ENCODE data around the gene DCAF4.
"Not testable (repeated sequence)": the region's sequence is repeated elsewhere in the genome, so short reads cannot be mapped to it uniquely, and the experiment has no call there.

DCAF4 gene

GRCh38 chr14:72958548-72958947, 32.3 kb downstream of the DCAF4 start:
- H3K4me3 ChIP-seq (ENCODE audit: low read length) = no peak overlapping the region
- no peak for TF ChIP-seq ZNF274 (IDR thresholded peaks at IDR 0.05; ENCODE audit: low read depth, low read length)

DNA sequence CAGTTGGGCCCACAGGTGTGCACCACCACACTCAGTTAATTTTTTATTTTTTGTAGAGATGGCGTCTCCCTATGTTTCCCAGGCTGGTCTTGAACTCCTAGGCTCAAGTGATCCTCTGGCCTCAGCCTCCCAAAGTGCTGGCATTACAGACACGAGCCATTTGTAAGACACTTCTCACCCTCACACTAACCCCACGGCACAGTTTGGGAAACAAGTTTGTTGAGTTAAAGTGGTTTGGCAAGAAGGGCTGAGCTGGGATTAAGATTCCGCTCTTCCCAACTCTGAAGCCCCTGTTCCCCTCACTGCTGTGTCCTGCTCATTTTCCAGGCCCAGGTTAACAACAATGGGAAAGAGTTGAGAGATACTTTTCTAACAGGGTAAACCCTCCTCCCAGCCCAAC, 34.8 kb downstream of the DCAF4 start:
- not testable (repeated sequence) for H3K4me3 ChIP-seq (ENCODE audit: low read length)

DNA sequence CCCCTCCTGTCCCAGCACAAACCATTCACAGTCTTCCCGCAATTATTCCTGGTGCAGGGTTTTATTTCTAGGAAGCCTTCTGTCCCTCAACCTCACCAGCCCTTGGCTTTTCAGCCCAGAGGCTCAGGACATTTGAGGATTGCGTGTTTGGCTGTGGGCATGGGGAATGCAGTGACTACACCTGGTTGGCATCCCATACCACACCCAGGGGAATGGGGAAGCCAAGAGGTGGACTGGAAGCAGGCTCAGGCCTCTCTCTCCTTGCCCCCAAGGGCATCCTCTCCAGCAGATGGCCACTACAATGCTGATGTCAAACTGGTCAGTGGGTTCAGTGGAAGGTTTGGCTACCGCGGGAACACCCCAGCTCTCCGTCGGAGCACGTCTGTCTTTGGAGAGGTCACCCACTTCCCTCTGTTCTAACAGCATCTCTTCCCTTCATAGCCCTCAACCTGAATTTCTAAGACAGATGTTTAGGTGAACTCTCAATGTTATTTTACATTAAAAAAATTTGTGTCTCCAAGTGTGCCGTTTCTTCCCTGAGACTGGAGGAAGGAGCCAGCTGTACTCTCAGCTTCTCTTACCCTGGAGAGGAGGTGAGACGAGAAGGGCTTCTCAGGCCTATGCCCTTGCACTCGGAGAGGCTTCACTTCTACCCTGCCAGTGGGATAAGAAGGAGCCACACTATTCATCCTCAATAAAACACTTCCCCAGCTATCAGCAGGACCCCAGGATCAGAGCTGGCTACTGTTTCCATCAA, 35.5 kb downstream of the DCAF4 start:
- no peak overlapping the region for H3K4me3 ChIP-seq (ENCODE audit: low read length)
- TF ChIP-seq ZNF274 (IDR thresholded peaks at IDR 0.05; ENCODE audit: low read depth, low read length) = no peak

GRCh38 chr14:72962336-72962754, 36.1 kb downstream of the DCAF4 start:
- H3K4me3 ChIP-seq (ENCODE audit: low read length) = not testable (repeated sequence)

- H3K4me3 ChIP-seq (ENCODE audit: low read length) = no peak overlapping the region
- no peak for TF ChIP-seq ZNF274 (IDR thresholded peaks at IDR 0.05; ENCODE audit: low read depth, low read length)
Measured at GRCh38 chr14:72962829-72963312, 36.6 kb downstream of the DCAF4 start.

DNA sequence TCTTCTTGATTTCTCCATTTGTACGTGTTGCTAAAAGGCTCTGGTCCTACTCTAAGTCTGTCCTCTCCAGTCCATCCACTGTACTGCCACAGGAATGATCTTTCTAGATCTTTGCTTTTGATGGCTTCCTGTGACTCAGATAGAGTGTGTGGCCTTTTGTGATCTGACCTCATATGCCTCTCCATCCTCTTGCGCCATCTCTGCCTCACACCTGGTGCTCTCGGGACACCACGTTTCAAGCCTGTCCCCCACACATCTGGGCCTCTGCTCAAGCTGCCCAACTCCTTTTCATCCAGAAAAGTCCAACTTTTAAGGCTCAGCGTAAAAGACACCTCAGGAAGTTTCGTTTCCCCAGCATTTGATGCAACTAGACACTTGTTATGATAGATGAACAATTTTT, 39.0 kb downstream of the DCAF4 start:
- no peak for TF ChIP-seq ZNF274 (IDR thresholded peaks at IDR 0.05; ENCODE audit: low read depth, low read length)

GRCh38 chr14:72966038-72966437, 39.8 kb downstream of the DCAF4 start:
- no peak for TF ChIP-seq ZNF274 (IDR thresholded peaks at IDR 0.05; ENCODE audit: low read depth, low read length)

More for the DNA sequence above, 39.0 kb downstream of the DCAF4 start:
- no peak overlapping the region for H3K4me3 ChIP-seq (ENCODE audit: low read length)

GRCh38 chr14:72968316-72968715, 42.1 kb downstream of the DCAF4 start:
- no peak for TF ChIP-seq ZNF274 (IDR thresholded peaks at IDR 0.05; ENCODE audit: low read depth, low read length)
- no peak overlapping the region for H3K4me3 ChIP-seq (ENCODE audit: low read length)

More at GRCh38 chr14:72966038-72966437, 39.8 kb downstream of the DCAF4 start:
- H3K4me3 ChIP-seq (ENCODE audit: low read length) = no peak overlapping the region

- H3K4me3 ChIP-seq (ENCODE audit: low read length) = no peak overlapping the region
- no peak for TF ChIP-seq ZNF274 (IDR thresholded peaks at IDR 0.05; ENCODE audit: low read depth, low read length)
Measured at GRCh38 chr14:72970058-72970630, 43.9 kb downstream of the DCAF4 start.

DNA sequence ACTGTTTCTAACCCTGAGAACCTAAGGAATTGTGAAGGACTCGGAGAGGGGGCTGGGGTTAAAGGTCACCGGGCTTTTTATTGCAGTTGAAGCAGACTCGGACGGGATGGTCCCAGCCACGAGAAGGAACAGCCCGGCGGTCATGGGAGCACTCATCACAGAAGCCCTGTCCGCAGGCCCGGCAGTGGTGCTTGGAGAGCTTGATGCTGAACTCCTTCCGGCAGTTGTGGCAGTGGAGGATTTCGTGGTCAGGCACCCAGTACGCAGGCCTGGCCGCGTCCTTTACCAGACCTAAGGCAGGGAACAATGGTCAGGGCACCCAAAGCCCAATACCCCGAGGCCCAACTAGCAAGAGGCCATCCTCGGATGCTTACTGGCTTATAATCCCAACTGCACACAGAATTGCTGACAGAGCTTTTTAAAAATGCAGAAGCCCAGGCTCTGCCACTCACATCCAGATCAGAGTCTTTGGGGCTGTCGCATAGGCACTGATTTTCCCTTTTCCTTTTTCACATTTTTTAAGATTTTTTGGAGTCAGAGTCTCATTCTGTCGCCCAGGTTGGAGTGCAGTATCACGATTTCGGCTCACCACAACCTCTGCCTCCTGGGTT, 44.7 kb downstream of the DCAF4 start:
- H3K4me3 ChIP-seq (ENCODE audit: low read length) = no peak overlapping the region
- TF ChIP-seq ZNF274 (IDR thresholded peaks at IDR 0.05; ENCODE audit: low read depth, low read length) = no peak

- H3K4me3 ChIP-seq (ENCODE audit: low read length) = no peak overlapping the region
- TF ChIP-seq ZNF274 (IDR thresholded peaks at IDR 0.05; ENCODE audit: low read depth, low read length) = no peak
Measured at GRCh38 chr14:72974661-72975060, 48.4 kb downstream of the DCAF4 start.

GRCh38 chr14:72975770-72976169, 49.5 kb downstream of the DCAF4 start:
- no peak overlapping the region for H3K4me3 ChIP-seq (ENCODE audit: low read length)
- no peak for TF ChIP-seq ZNF274 (IDR thresholded peaks at IDR 0.05; ENCODE audit: low read depth, low read length)

DNA sequence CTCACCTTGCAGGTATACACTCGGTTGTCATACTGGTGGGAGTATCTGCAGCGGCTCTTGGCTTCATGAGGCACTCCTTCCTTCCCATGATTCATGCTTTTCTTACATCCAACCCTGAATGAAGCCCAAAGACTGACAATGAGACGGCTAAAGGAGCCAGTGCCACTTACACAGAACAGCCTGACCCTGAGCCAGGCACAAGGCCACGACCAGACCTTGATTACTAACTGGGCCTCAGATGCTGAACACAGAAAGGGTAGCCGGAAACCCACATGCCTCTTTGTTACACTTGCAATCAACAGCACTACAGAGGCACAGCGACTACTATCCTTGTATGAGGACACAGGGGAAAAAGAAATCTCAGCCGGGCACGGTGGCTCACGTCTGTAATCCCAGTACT, 52.6 kb downstream of the DCAF4 start:
- no peak overlapping the region for H3K4me3 ChIP-seq (ENCODE audit: low read length)
- no peak for TF ChIP-seq ZNF274 (IDR thresholded peaks at IDR 0.05; ENCODE audit: low read depth, low read length)

DNA sequence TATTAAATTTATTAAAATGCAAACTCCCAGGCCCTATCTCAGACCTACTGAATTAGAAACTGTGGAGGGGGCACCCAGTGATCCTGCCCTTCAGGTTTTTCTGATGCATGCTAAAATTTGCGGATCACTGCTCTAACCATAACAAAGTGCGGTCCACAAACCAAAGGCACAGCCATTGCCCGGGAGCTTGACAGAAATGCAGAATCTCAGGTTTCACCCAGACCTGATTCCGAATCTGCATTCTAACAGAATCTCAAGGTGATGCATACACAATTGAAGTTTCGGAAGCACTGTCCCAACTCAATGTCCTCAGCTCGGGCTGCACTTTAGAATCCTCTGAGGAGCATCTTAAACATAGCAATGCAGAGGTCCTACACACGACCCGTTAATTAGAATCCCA, 54.6 kb downstream of the DCAF4 start:
- no peak for TF ChIP-seq ZNF274 (IDR thresholded peaks at IDR 0.05; ENCODE audit: low read depth, low read length)

GRCh38 chr14:72982146-72982708, 56.0 kb downstream of the DCAF4 start:
- no peak overlapping the region for H3K4me3 ChIP-seq (ENCODE audit: low read length)
- no peak for TF ChIP-seq ZNF274 (IDR thresholded peaks at IDR 0.05; ENCODE audit: low read depth, low read length)

More for the DNA sequence above, 54.6 kb downstream of the DCAF4 start:
- H3K4me3 ChIP-seq (ENCODE audit: low read length) = no peak overlapping the region
